Measurements from ENCODE around the gene PLEKHA1.

Gene PLEKHA1

DNA sequence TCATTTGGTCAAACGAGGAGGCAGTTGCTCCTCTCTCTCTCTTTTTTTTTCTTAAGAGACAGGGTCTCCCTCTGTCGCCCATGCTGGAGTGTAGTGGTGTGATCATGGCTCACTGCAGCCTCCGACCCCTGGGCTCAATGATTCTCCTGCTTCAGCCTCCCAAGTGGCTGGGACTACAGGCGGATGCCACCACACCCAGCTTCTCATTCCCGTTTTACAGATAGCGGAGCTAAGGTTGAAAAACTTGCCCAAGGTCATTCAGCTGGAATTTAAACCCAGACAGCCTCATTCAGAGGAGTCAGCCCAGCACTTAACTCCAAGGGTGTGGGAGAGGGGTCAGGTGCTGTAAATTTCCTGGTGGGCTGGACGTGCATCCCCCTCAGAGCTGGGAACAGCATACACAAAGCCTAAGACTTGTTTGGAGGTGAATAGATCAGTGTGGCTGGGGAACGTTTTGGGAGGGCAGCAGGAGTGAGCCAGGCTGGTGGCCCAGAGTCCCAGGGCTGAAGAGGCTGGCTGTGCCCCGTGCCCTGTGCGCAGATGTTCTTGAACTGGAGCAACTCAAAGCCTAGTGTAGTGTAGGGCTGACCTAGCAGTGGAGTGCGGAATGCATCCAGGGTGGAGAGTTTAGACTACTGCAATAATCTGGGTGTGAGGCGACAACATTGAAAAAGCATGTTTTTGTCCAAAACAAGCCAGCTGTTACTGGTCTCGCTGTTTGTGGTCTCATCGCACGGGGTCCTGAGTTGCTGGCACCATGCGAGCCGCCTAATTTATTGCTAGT lies 89.2 kb downstream of the PLEKHA1 start:
- no peak for DNase-seq

DNA sequence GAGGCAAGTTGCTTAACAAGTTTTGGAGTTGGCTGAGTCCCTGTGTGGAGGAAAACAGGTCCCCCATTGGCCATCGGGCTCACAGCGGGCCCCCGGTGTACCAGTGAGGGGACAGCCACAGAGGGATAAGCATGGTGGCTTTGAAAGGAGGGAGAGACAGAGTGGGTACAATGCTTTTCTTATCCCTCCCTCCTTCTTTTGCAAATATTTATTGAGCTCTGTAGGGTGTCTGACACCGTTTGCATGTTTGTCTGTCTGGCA lies 89.7 kb downstream of the PLEKHA1 start:
- DNase-seq, result no peak

DNA sequence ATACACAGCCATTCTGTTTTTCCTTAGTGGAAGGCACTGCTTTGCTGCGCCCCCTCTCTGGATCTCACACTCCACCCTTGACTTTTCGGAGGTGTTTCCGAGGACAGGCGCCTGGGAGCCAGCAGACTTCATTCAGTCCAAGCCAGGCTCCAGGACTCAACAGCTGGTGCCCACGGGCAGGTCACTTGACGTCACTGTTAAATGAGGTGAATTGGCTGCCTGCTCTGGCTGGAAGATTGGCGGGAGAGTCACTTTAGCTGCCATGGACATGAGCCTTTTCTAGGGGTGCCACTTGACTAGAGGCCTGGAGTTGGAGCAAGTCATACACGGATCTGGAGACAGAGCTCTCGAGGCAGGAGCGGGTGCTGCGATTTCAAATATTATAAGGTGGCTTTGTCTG lies 90.1 kb downstream of the PLEKHA1 start:
- no peak for DNase-seq

DNA sequence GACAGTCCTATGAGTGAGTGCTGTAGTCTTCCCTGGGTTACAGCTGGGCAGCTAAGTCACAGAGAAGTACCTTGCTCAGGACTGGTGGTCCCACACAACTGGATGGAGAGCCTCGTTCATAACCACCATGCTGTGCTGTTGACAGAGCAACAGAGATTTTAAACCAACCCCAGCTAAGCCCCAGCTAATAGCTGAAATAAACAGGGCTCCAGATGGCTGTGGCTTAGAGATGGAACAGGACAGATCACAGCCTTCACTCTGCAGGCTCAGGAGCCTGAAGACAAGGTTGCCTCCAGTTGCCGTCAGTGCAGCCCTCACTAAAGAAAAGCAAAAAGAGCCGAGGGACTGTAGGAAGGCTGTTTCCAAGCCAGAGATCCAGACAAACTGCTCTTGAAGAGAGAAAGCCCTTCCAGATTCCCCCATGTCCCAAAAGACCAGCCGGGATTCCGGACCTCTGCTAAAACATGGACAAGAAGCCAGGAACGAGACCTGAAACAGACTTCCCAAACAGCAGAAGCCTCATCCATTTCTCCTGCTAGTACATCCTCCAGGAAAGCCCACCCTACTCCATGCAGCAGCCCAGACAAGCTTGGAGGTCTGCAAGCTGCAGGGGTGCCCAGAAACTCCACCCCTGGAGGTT lies 91.0 kb downstream of the PLEKHA1 start:
- no peak for DNase-seq

DNA sequence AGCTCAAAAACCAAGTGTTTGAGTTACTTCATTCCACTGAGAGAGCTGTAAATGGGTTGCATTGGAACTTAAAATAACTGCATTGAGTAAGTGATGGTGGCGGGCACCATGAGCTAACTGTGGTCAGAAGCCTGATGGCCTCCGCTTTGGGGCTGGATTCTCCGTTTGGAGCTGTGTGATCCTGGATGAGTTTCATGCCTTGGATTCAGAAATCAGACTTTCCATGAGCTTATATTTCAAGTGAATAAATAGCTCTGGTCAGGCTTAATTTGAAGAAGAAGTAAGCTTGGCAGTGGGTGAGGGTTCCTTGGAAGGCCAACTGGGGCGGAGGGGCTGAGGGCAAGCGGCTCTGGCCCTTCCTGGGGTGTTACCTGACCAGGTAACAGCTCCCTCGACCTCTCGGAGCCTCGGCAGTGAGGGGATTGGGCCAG lies 92.5 kb downstream of the PLEKHA1 start:
- no peak for DNase-seq

DNA sequence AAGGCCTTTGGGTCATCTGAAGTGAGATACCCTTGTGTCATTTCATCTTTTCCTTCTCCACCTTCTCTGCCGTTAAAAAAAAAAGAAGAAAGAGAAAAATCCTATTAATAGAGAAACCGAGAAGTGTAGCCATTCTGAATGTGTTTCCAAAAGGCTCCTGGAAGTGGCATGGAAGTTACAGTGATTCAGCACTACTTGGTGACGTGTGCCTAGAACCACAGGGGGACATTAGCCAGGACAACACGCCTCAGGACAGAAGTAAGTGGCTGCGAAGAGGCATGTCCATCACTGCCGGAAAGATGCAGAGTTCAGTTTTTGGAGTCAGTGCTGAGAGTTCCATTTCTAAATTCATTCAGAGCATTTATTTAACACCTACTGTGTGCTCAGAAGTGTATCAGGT lies 93.2 kb downstream of the PLEKHA1 start:
- DNase-seq, result no peak

DNA sequence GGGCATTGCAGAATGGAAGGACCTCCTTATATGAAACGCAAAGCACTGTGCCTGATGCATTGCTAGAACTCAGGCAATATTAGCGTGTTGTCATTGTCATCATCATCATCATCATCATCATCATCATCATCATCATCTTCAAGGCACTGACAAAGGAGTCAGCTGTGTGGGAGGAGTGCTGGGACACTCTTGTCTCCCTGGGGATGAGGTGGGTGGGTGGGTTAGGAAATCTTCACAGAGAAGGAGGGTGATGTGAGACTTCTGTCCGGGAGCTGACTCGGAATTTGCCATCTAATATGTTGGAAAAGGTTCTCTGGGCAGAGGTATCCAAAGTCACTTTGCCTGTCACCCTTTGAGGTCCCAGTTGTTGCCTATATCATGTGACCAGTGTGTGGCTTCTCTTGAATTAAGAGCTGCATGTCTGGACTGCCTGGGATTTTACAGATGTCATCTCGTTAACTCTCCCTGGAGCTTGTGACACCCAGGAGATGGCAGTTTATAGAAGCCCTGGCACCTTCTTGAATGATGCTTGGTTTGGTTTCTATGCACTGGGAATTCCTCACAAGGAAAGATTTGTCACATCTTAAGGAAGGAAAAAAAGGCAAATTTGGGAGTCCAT lies 93.9 kb downstream of the PLEKHA1 start:
- no peak for DNase-seq

DNA sequence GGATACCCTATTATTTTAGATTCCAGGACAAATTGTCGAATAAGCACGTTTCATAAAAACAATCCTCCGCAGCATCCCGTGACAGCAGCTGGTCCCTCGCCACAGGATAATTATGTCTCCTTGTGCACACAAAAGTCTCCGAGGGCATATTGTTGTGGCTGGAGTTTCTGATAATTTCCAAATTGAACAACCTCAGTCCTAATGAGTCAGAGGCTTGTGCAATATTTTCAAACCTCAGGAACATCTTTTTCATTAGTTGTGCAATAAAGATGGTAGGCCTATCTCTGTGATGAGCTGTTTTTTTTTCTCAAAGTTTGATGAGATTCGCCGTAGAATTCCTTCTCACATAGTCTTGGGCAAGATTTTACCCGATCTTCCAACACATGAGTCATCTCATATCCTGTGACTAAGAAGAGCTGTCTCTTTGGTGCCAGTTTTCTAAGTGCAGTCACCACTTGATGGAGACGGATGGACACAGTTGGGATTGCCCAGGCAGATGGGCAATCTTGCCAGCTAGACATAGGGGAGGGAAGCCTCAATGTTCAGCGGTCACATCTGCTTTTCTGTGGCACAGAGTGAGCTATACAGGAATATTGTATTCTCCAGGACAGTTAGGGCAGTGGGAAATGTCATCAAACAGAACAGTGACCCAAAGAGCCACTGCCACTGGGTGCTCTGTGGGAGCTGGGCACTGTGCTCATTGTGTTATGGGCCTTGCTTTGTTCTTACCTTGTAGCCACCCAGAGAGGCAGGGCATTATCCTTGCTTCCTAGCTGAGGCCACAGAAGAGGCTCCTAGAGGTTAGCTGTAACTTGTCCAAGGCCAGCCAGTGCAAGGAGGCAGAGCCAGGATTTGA lies 94.6 kb downstream of the PLEKHA1 start:
- no peak for DNase-seq

DNA sequence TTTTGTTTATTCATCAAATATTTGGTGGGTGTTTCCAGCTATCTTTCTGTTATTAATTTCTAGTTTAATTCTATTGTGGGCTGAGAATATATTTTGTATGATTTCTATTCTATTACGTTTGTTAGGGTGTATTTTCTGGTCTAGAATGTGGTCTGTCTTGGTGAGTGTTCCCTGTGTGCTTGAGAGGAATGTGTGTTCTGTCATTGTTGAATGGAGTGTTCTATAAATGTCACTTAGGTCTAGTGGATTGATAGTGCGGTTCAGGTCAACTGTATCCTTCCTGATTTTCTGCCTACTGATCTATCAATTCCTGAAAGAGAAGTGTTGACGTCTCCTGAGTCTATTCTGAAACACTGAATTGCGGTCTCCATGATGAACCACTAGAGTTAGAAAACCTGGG lies 95.3 kb downstream of the PLEKHA1 start:
- no peak for DNase-seq

DNA sequence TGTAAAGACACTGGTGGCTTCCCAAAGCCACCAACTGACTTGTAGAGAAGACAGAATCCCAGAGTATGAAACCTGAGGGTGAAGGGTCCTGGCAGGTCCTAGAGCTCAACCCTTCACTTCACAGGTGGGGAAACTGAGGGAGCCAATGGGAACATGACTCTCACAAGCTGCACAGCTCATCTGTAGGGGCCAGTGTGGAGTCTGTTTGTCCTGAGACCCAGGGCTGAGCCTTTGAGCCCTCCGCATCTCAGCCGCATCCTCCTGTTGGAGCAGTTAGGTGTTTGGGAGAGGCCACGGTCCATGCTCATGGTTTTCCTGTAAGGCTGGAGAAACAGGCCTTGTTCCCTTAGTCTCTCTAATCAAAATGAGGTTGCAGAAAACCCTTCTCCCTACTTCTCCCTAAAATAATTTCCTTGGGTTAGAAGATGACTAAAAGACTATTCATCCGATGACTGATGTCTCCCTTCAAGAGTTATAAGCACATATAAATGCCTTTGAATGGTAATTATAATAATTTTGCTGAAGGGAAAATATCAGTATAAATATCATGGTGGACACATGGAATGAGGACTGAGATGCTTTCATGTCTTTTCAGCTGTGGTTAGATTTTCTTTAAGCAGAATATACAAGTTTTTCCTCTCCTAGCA lies 97.1 kb downstream of the PLEKHA1 start:
- DNase-seq, result no peak

DNA sequence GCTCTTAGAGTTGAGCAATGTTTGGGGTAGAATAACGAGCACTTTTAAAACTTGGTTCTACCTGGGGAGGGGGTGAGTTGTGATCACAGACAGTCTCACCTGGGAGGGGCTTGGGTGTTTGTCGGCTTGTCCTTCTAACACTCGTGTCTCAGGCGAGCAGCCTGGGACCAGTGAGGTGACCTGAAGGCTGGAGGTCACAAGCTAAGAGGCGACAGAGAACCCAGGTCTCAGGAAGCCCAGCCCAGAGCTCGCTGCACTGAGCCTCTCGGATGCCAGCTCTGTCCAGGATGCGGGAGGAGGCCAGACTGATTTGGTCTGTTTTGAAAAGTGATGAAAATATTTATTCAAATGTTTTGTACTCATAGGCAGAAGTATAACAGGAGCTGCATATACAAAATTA lies 98.6 kb downstream of the PLEKHA1 start:
- DNase-seq, result no peak

DNA sequence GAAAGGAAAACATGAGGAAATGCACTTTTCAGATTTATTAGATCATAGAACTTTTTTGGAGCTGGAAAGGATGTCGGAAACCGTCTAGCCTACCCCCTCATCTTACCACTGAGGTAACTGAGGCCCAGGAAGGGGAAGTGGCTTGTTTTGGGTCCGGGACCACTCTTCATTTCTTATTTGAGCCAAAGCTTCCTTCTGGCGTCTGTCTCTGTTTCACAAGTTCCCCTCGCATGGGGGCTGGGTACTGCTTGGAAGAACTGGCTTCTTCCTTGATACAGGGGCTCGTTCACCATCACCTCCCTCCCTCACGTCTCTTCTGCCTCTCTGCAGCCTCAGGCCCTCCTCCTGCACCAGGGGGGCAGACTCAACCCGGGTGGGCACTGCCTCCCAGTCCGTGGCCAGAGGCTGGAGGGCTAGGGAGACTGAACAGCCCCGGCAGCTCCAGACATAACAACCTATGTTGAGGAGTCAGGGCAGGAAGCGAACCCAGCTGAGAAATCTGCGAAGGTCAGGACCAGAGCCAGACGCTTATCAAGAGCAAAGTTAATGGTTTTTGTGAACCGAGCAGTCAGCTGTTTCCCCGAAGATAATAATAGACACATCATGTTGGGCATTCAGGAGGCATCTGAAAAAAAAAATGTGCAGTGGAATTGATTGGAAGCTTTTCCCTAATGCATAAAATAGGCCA lies 99.8 kb downstream of the PLEKHA1 start:
- no peak for DNase-seq

DNA sequence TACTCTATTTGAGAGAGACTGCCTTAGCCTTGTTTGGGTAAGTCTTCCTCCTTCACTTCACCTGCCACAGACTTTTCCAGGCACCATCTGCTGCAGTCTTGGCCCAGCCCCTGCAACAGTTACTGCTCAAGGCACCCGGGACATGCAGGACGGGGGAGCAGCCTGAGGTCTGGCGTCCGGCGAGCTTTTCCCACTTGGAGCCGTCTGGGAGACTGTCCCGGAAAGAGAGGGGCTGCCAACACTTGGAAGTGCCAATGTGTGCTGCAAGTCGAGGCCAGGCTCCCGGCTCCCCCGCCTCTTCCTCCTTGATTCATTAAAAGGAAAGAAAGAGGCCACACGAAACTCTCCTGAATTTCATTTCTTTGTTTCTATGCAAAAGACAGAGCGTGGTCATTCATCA lies 100.6 kb downstream of the PLEKHA1 start:
- no peak for DNase-seq

DNA sequence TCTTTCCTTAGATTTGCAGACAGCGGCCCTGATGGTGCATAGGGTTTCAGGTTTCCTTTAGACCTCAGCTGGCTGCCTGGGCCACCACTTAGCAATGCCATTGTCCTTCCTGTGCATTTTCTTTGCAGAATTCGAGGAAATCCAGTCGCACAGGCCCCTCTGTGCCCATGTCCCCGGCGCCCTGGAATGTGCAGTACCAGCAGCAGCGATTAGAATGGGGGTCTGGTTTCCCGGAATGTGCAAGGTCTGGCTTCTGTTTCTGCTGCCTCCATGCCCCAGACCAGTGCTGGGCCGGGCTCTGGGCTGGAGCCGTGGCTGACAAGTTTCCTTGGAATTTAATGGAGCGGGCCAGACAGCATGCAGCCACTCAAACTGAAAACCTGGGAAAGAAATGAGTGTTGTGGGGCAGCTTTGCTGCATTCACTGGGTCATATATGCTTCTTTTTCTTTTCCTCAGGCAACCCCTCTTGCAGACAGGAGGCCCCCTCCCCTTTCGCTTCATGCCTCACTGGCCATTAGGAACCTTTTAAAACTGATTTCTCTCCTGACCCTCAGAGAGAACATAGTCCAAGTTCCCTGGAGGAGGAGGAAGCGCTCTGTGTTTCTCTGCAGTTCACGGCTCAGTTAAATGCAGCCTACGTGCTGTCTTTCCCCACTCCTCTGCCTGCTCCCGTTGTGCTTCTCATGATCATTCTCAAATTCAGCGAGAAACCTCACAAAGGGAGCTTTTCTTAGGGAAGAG lies 101.3 kb downstream of the PLEKHA1 start:
- DNase-seq, result no peak

DNA sequence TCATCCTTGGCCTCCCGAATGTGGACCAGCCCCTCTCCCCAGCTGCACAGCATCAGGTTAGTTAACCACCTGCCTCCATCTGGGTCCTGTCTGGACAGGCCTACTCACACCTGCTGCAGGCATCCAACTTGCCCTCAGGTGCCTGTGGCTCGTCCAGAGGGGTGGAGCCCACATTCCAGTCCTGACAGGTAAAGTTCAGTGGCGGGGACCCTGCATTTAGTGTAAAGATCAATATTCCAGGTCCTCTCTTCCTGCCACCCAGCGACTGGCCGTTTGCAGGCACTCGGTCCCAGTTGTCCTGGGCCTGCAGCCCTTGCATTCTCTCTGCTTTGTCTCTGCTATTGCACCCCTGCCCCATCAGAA lies 101.8 kb downstream of the PLEKHA1 start:
- no peak for DNase-seq

DNA sequence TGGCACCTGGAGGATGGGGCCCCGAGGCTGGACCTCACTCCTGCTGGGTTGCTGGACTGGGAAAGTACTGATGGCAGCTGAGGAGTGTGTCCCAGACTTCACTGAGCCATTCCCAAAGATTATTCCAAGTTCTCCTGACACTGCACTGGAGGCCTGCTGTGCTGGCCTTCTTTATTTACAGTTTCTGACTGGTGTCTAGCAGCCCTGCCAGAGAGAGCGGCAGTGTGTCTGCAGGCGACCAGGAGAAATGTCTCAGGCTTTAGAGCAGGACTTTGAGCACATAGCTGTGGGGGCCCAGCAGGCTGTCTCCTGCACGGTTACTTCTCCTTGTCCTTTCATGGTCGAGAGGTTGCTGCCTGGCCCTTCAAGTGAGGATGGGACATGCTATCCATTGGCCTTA lies 102.9 kb downstream of the PLEKHA1 start:
- DNase-seq, result no peak

DNA sequence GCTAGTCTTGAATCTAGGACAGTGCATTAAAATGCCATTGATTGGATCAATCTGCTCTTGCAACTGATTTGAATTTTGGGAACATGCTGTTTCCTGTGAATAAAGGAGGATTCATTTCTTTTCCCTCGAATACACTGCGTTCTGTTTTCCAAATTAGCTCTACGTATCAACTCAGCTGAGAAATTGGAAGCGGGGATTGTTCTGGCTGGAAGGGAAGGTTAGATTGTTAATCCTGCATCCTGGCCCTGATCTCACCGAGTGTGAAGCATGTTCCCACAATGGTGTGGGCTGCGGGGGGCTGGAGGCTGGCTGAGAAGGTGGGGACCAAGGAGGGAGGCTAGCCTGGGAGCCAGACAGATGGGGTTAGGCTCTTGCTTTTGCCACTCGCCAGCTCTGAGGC lies 104.5 kb downstream of the PLEKHA1 start:
- DNase-seq, result no peak

DNA sequence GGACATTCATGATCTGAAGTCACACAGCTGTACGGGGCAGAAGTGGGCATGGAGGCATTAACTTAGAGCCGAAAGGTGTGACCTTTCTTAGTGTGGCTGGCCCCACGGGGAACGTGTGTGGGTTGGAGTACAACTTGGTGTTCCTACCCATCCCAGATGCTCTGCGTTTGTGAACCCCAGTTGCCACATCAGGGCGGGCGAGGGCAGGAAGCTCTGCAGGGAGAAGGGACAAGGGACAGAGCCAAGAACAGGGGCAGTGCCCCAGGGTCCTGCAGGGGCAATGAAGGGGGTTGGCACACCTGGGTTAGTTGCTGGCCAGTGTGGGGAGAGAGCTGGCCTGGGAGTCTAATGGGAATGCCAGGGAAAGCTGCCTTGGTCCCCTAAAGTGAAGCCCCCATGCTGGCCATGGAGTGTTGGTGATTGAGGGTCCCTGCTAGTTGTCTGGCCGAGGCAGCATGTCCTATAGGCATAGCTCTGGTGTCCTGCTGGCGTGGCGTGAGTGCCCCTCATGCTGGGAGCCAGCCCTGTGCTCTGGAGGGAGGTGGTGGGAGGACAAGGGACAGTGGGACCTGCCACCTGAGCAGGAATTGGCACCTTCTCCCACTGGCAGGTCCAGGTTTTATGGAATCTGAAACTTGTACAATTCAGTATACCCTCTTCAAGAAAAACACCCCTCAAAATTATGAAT lies 105.8 kb downstream of the PLEKHA1 start:
- DNase-seq, result no peak

DNA sequence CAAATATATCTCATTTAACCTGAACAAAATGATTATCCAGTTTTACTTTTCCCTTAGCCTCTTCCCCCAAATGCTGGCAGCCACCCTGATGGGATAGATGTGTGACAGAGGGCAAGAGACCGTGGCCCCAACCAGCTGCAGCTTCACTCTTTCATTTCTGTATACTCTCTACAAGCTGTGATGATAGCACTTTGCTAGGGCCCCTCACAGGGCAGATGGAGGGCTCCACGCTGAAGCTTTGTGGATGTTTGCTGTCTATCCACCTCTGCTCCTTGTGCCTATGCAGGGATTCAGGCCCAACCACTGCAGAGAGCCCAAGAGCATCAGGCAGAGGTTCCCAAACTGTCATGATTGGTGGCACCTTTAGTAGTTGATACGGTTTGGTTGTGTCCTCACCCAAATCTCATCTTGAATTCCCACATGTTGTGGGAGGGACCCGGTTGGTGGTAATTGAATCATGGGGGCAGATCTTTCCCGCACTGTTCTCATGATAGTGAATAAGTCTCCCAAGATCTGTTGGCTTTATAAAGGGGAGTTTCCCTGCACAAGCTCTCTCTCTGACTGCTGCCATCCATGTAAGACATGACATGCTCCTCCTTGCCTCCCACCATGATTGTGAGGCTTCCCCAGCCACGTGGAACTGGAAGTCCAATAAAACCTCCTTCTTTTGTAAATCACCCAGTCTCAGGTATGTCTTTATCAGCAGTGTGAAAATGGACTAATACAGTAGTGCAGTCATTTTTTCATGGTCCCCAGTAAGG lies 107.0 kb downstream of the PLEKHA1 start:
- no peak for DNase-seq
